Erythroblast (primary cell): Measurements from ENCODE around the gene LSM12.

ENCODE experiments used
- GATA1 ChIP-seq: IDR thresholded peaks from 2 replicates; pipeline ENCODE4 v1.6.1; 2011; ENCODE audit warnings: low read depth, mild to moderate bottlenecking, control low read depth, low read length, moderate library complexity
- POLR2A ChIP-seq: IDR thresholded peaks from 2 replicates; pipeline ENCODE4 v1.6.1; 2011; ENCODE audit warnings: mild to moderate bottlenecking, low read length

DNA sequence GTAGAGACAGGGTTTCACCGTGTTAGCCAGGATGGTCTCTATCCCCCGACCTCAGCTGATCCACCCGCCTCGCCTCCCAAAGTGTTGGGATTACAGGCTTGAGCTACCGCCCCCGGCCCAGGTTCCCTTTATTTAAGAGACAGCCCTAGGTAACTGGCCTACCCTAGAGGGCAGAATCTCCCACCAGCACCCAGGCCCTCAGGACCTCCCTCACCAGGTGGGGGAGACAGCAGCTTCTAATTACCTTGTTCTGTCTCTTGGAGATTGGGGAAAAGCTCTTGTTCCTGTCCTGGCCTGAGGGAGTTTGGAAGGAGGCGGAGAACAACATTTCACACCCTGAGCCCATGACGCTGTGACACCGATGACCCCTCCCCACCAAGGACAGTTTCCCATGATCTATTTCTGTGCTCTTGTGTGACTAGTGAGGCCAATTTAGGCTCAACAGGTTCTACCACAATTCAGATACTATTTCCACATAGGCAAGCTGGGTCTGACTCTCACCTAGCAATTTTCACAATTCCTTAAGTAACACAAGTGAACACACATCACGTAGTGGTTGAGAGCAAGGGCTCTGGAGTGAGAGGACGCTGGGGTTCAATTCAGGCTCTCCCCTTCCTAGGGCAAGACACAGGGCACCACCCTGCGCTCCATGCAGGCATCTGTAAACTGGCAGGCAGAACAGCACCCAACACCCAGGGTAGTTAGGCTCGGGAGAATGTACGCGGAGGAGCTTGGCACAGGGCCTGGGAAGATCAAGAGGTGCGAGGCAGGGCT is 36.6 kb upstream of the LSM12 start:
- TF ChIP-seq POLR2A (no peak), GATA1 (no peak)
